Measurements from ENCODE around the gene STRADB. TPM values are rescaled to one million over a fixed set of nuclear protein-coding genes. Genes with fewer than 3 reads are reported as not detected.
A peak's percentile ranks its signal among the peaks of the same experiment; 100 is the strongest.

STRADB gene
- total RNA-seq, 1 experiment from 2014 or later = 40.5 TPM

DNA sequence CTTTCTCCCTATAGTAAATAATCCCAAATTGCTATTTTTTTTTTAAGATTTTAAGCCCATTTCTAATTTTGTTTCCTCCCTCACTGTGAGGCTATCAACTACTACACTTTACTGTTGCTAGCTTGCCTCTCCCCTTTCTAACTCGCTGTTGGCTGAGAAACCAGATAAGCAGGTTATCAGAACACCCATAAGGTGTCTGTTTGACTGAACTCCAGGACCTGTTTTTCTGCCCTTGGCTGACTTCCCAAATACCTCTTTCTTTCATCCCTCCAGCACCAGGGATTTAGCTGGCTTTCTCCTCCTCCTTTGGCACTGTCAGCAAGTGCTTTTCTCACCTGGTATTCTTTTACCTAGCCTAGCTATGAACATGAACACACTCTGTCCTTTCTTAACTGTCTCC lies 11.4 kb upstream of the STRADB start:
- WGBS (ENCODE audit: extremely low coverage, insufficient read length, low lambda C conversion rate) = no CpG with 5 or more reads among the region's 1 CpG
- H3K9ac ChIP-seq (ENCODE audit: extremely low read depth, insufficient read length, low read length) = no peak overlapping the region
- H3K79me1 ChIP-seq (ENCODE audit: insufficient read depth, low read depth, low read length, poor library complexity, severe bottlenecking) = no peaks in the 10 kb centered on the region
- H3K23ac ChIP-seq (ENCODE audit: insufficient read length, low read depth, low read length) = no peak overlapping the region
- no peak overlapping the region for H3K14ac ChIP-seq (ENCODE audit: insufficient read depth, low read length)
- H4K20me1 ChIP-seq (ENCODE audit: control insufficient read depth, insufficient read depth, insufficient read length) = no peaks in the 10 kb centered on the region
- TF ChIP-seq, protein P1, sequence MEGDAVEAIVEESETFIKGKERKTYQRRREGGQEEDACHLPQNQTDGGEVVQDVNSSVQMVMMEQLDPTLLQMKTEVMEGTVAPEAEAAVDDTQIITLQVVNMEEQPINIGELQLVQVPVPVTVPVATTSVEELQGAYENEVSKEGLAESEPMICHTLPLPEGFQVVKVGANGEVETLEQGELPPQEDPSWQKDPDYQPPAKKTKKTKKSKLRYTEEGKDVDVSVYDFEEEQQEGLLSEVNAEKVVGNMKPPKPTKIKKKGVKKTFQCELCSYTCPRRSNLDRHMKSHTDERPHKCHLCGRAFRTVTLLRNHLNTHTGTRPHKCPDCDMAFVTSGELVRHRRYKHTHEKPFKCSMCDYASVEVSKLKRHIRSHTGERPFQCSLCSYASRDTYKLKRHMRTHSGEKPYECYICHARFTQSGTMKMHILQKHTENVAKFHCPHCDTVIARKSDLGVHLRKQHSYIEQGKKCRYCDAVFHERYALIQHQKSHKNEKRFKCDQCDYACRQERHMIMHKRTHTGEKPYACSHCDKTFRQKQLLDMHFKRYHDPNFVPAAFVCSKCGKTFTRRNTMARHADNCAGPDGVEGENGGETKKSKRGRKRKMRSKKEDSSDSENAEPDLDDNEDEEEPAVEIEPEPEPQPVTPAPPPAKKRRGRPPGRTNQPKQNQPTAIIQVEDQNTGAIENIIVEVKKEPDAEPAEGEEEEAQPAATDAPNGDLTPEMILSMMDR (conservative IDR thresholded peaks at IDR 0.05) = no peak
- H3K4me1 Mint-ChIP-seq = peaks cover 6 to 8% of the 10 kb centered on the region in 2 experiments; a peak in 3 of 4 replicates
- H3K4me3 Mint-ChIP-seq = no peak overlapping the region
- H3K4ac ChIP-seq (ENCODE audit: low read depth, low read length) = no peak overlapping the region
- H3K9me3 Mint-ChIP-seq = no peaks in the 10 kb centered on the region
- no peak overlapping the region for H4K91ac ChIP-seq (ENCODE audit: insufficient read length, low read depth, low read length)
- H3K79me2 ChIP-seq (ENCODE audit: insufficient read depth, low read length) = peaks cover 1% of the 10 kb centered on the region; the same call in 1 of the 2 replicates
- no peak overlapping the region for H2BK5ac ChIP-seq (ENCODE audit: insufficient read length, low read length)
- no peak overlapping the region for H4K8ac ChIP-seq (replicated peaks; ENCODE audit: insufficient read length, low read depth, low read length)
- no peak for DNase-seq
- H2AFZ ChIP-seq (ENCODE audit: low read length) = no peak overlapping the region
- H3K27me3 Mint-ChIP-seq (ENCODE audit: low read depth) = no peaks in the 10 kb centered on the region
- H2BK15ac ChIP-seq (ENCODE audit: low read depth, low read length) = no peak overlapping the region
- no peaks in the 10 kb centered on the region for H3K36me3 Mint-ChIP-seq (ENCODE audit: insufficient read depth in 1 of 3, low read depth in 3 of 3)
- H3K4me1 ChIP-seq (ENCODE audit: insufficient read depth, low read length) = no peaks in the 10 kb centered on the region
- no peaks in the 10 kb centered on the region for H3K9me3 ChIP-seq (ENCODE audit: control insufficient read depth, low read depth, low read length)
- no peak overlapping the region for H3K4me2 ChIP-seq (ENCODE audit: insufficient read depth, insufficient read length, low read length)
- H3K27ac ChIP-seq (ENCODE audit: insufficient read length, low read depth, low read length) = no peak overlapping the region
- H2BK120ac ChIP-seq (ENCODE audit: low read depth, low read length, poor library complexity, severe bottlenecking) = no peak overlapping the region
- no peak overlapping the region for H3K56ac ChIP-seq (ENCODE audit: insufficient read length, low read depth, low read length)
- H3K23me2 ChIP-seq (ENCODE audit: insufficient read length, low read depth, low read length, poor library complexity, severe bottlenecking) = no peaks in the 10 kb centered on the region
- H3K27ac Mint-ChIP-seq = peak overlapping the region in 2 of 3 experiments; percentile 4 to 11; a peak in 1 of 7 replicates
- H3K27me3 ChIP-seq (ENCODE audit: insufficient read depth, low read length) = no peaks in the 10 kb centered on the region
- no peak overlapping the region for H4K5ac ChIP-seq (ENCODE audit: insufficient read length, low read depth, low read length)
- H2AK5ac ChIP-seq (ENCODE audit: insufficient read length, low read length) = no peak overlapping the region
- no peak overlapping the region for H3K18ac ChIP-seq (ENCODE audit: insufficient read length, low read depth, low read length)
- H3T11ph ChIP-seq (ENCODE audit: low read length) = no peak overlapping the region
- H2BK12ac ChIP-seq (ENCODE audit: insufficient read length, low read depth, low read length) = no peak overlapping the region
- no peak overlapping the region for H2BK20ac ChIP-seq (ENCODE audit: low read depth, low read length, poor library complexity, severe bottlenecking)

All from H9 (cell line).